ENCODE measurements around the gene CBLN3.

Gene CBLN3

DNA sequence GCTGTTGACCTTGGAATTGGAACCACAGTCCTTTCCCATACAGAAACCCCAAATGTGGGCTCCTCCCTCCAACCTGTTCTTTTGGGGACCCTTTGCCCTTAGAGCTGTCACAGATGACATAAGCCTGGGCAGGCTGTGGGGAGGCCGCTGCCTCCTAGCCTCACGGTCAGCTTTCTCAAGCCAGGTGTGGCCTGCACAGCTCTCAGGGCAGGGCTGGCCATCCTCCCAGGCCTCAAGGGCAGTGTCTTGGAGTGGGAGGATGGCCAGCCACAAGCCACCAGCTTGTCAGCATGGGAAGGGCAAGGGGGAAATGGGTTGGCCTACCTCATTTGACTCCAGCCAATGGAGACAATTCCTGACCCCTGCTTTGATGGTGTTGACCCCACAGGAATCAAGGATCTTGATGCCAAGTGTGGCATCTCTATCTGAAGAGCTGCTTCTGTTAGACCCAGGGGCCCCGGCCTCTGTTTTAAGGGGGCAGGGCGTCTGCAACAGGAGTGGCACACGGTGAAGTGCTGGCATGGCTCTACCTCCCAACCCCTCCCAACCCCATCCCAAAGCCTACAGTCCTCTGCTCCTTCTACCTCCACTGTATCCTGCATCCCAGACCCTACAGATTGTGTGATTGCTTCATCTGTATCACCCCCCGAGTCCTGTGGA, 11.5 kb downstream of the CBLN3 start:
- in situ Hi-C loops (cut with MboI; ENCODE audit: low pct_unique_long_range_greater_than_20kb, low sequenced_read_pairs, unreplicated experiment) = no loop called here
- no peak for TF ChIP-seq CTCF (IDR thresholded peaks at IDR 0.05; ENCODE audit: extremely low read depth, insufficient read depth, missing control alignments)
- DNase-seq (ENCODE audit: low spot score) = no peak

GRCh38 chr14:24416932-24417619, 12.4 kb downstream of the CBLN3 start:
- TF ChIP-seq CTCF (IDR thresholded peaks at IDR 0.05; ENCODE audit: extremely low read depth, insufficient read depth, missing control alignments) = no peak
- no peak for DNase-seq (ENCODE audit: low spot score)
- in situ Hi-C loops (cut with MboI; ENCODE audit: low pct_unique_long_range_greater_than_20kb, low sequenced_read_pairs, unreplicated experiment) = no loop called here

- in situ Hi-C loops (cut with MboI; ENCODE audit: low pct_unique_long_range_greater_than_20kb, low sequenced_read_pairs, unreplicated experiment) = no loop called here
- TF ChIP-seq CTCF (IDR thresholded peaks at IDR 0.05; ENCODE audit: extremely low read depth, insufficient read depth, missing control alignments) = no peak
- DNase-seq (ENCODE audit: low spot score) = no peak
Observed at GRCh38 chr14:24416254-24416931, 13.1 kb downstream of the CBLN3 start.

GRCh38 chr14:24415421-24416253, 13.8 kb downstream of the CBLN3 start:
- in situ Hi-C loops (cut with MboI; ENCODE audit: low pct_unique_long_range_greater_than_20kb, low sequenced_read_pairs, unreplicated experiment) = no loop called here
- no peak for DNase-seq (ENCODE audit: low spot score)
- no peak for TF ChIP-seq CTCF (IDR thresholded peaks at IDR 0.05; ENCODE audit: extremely low read depth, insufficient read depth, missing control alignments)

GRCh38 chr14:24414732-24415420, 14.6 kb downstream of the CBLN3 start:
- DNase-seq (ENCODE audit: low spot score) = no peak
- in situ Hi-C loops (cut with MboI; ENCODE audit: low pct_unique_long_range_greater_than_20kb, low sequenced_read_pairs, unreplicated experiment) = no loop called here
- no peak for TF ChIP-seq CTCF (IDR thresholded peaks at IDR 0.05; ENCODE audit: extremely low read depth, insufficient read depth, missing control alignments)

DNA sequence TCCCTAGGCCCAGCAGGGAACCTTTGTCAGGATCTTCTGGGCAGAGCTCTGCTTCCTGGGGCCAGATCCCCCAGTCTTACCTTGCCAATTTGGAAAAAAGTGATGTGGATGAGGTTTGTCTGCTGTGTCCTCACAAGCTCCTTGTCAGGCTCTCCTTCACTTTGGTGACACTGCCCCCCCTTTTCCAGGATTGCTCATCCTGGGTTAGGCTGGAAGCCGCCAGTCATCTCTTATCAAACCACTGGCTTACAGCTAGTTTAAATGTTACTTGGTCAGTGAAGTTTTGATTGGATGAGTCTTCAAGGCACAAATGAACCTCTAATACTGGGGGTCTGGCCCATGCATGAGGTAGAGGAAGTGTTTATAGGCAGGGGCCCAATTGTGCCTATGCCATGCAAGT, 15.4 kb downstream of the CBLN3 start:
- DNase-seq (ENCODE audit: low spot score) = no peak
- TF ChIP-seq CTCF (IDR thresholded peaks at IDR 0.05; ENCODE audit: extremely low read depth, insufficient read depth, missing control alignments) = no peak
- in situ Hi-C loops (cut with MboI; ENCODE audit: low pct_unique_long_range_greater_than_20kb, low sequenced_read_pairs, unreplicated experiment) = no loop called here
